OCI-LY1 (cell line): ENCODE data around the gene ALDH1L1.

Experiments
- H2AFZ ChIP-seq: fragments of 200-600 bp; sonication (generic), shearing (Covaris generic); 2 replicates; pipeline ENCODE4 v1.6.0; 2014; ENCODE audit warnings: antibody characterized with exemption, mild to moderate bottlenecking, low read length
- H3F3A ChIP-seq: fragments of 200-600 bp; sonication (generic), shearing (Covaris generic); 2 replicates; pipeline ENCODE4 v1.6.0; 2014; ENCODE audit warnings: mild to moderate bottlenecking, antibody characterized with exemption, low read length, moderate library complexity; ENCODE audit not compliant: insufficient read depth
- H3K27ac ChIP-seq: fragments of 200-600 bp; sonication (generic); 2 replicates; pipeline ENCODE4 v1.5.1; 2014; ENCODE audit warnings: low read length, mixed run types, mild to moderate bottlenecking, low read depth; ENCODE audit not compliant: poor library complexity, severe bottlenecking
- H3K27me3 ChIP-seq: fragments of 200-600 bp; sonication (generic); 2 replicates; pipeline ENCODE4 v1.6.0; 2014; ENCODE audit warnings: antibody characterized with exemption, mild to moderate bottlenecking, low read length, moderate library complexity; ENCODE audit not compliant: insufficient read depth
- H3K36me3 ChIP-seq: fragments of 200-600 bp; sonication (generic); 2 replicates; pipeline ENCODE4 v1.6.1; 2014; ENCODE audit warnings: mild to moderate bottlenecking, antibody characterized with exemption, low read length, moderate library complexity, mixed read lengths; ENCODE audit not compliant: insufficient read depth
- H3K4me1 ChIP-seq: fragments of 200-600 bp; sonication (generic); 2 replicates; pipeline ENCODE4 v1.5.1; 2014; ENCODE audit warnings: mild to moderate bottlenecking, low read length, moderate library complexity; ENCODE audit not compliant: insufficient read depth, severe bottlenecking
- H3K4me2 ChIP-seq: fragments of 200-600 bp; sonication (generic), shearing (Covaris generic); 2 replicates; pipeline ENCODE4 v1.6.1; 2014; ENCODE audit warnings: low read length
- H3K4me3 ChIP-seq: fragments of 200-600 bp; sonication (generic); 2 replicates; pipeline ENCODE4 v1.5.1; 2014; ENCODE audit warnings: low read length, low read depth, mild to moderate bottlenecking, mixed read lengths; ENCODE audit not compliant: poor library complexity, severe bottlenecking
- H3K79me2 ChIP-seq: fragments of 200-600 bp; shearing (Covaris generic); 2 replicates; pipeline ENCODE4 v1.6.1; 2016; ENCODE audit warnings: mixed run types, low read length, mixed read lengths; ENCODE audit not compliant: insufficient read depth
- H3K9ac ChIP-seq: fragments of 200-600 bp; sonication (generic), shearing (Covaris generic); 2 replicates; pipeline ENCODE4 v1.6.1; 2014; ENCODE audit warnings: mild to moderate bottlenecking, low read length, mixed read lengths
- H3K9me2 ChIP-seq: fragments of 200-600 bp; sonication (generic), shearing (Covaris generic); 2 replicates; pipeline ENCODE4 v1.6.1; 2014; ENCODE audit warnings: low read depth, mild to moderate bottlenecking, low read length, mixed read lengths
- H3K9me3 ChIP-seq: fragments of 200-600 bp; shearing (Covaris generic); 2 replicates; pipeline ENCODE4 v1.6.1; 2014; ENCODE audit warnings: low read length, mixed read lengths
- H4K20me1 ChIP-seq: fragments of 200-600 bp; sonication (generic), shearing (Covaris generic); 2 replicates; pipeline ENCODE4 v1.6.0; 2016; ENCODE audit warnings: mild to moderate bottlenecking, low read length; ENCODE audit not compliant: insufficient read depth
- EZH2 ChIP-seq: fragments of 200-600 bp; sonication (generic), shearing (Covaris generic); IDR thresholded peaks from 2 replicates; pipeline ENCODE4 v1.8.0; 2017; ENCODE audit warnings: borderline replicate concordance, mixed run types, mild to moderate bottlenecking, antibody characterized with exemption, low read length, moderate library complexity, mixed read lengths
- TF ChIP-seq, protein P1 (sequence below): fragments of 200-600 bp; sonication (generic), shearing (Covaris generic); IDR thresholded peaks from 2 replicates; pipeline ENCODE4 v1.5.1; 2017; ENCODE audit warnings: mild to moderate bottlenecking, antibody characterized with exemption, low read length, moderate library complexity, mixed read lengths

Gene ALDH1L1

DNA sequence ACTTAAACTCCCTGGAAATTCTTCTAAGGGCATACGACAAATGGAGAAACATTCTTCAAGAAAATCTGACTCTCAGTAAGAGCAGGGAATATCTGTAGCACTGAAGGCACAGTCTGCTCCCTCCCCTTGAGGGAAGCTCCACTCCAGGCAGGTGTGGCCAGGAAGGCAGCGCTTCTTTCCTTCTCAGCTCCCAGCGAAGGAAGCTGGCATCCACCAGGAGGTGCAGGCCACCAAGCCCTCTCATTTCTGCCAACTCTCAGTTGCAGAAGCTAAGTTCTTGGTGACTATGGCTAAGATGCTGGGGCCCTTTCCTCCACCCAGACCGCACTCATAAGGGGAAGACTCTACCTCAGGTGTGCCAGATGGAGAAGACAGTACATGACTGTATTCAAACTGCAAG, 58.8 kb downstream of the ALDH1L1 start:
- no peaks in the 10 kb centered on the region for H3F3A ChIP-seq
- no peak overlapping the region for H3K27ac ChIP-seq
- H3K36me3 ChIP-seq: no peaks in the 10 kb centered on the region
- no peaks in the 10 kb centered on the region for H3K4me1 ChIP-seq
- H3K9ac ChIP-seq: no peak overlapping the region
- H3K4me2 ChIP-seq: no peak overlapping the region
- no peaks in the 10 kb centered on the region for H3K27me3 ChIP-seq
- TF ChIP-seq, protein P1, sequence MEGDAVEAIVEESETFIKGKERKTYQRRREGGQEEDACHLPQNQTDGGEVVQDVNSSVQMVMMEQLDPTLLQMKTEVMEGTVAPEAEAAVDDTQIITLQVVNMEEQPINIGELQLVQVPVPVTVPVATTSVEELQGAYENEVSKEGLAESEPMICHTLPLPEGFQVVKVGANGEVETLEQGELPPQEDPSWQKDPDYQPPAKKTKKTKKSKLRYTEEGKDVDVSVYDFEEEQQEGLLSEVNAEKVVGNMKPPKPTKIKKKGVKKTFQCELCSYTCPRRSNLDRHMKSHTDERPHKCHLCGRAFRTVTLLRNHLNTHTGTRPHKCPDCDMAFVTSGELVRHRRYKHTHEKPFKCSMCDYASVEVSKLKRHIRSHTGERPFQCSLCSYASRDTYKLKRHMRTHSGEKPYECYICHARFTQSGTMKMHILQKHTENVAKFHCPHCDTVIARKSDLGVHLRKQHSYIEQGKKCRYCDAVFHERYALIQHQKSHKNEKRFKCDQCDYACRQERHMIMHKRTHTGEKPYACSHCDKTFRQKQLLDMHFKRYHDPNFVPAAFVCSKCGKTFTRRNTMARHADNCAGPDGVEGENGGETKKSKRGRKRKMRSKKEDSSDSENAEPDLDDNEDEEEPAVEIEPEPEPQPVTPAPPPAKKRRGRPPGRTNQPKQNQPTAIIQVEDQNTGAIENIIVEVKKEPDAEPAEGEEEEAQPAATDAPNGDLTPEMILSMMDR: no peak
- TF ChIP-seq EZH2: no peak
- no peaks in the 10 kb centered on the region for H3K9me2 ChIP-seq
- no peak overlapping the region for H3K4me3 ChIP-seq
- no peaks in the 10 kb centered on the region for H4K20me1 ChIP-seq
- no peak overlapping the region for H2AFZ ChIP-seq
- H3K79me2 ChIP-seq: no peaks in the 10 kb centered on the region
- no peaks in the 10 kb centered on the region for H3K9me3 ChIP-seq

DNA sequence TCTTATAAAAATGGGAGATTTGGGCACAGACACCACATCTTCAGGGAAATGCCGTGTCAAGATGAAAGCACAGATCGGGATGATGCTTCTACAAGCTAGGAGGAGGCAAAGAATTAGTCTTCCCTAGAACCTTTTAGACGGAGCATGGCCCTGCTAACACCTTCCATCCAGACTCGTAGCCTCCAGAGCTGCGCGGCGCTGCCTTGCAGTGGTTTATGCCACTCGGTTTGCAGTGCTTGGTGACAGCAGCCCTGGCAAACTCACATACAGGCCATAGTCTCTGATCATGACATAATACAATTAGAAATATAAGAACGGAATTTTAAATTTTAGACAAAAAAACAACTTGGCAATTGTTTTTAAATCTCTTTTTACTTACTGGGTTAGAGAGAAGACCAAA, 59.3 kb downstream of the ALDH1L1 start:
- H3K36me3 ChIP-seq: no peaks in the 10 kb centered on the region
- H3K9ac ChIP-seq: no peak overlapping the region
- H3K9me2 ChIP-seq: no peaks in the 10 kb centered on the region
- H3K27me3 ChIP-seq: no peaks in the 10 kb centered on the region
- no peaks in the 10 kb centered on the region for H3K4me1 ChIP-seq
- H3F3A ChIP-seq: no peaks in the 10 kb centered on the region
- H3K9me3 ChIP-seq: no peaks in the 10 kb centered on the region
- H4K20me1 ChIP-seq: no peaks in the 10 kb centered on the region
- H3K4me3 ChIP-seq: no peak overlapping the region
- H3K79me2 ChIP-seq: no peaks in the 10 kb centered on the region
- no peak for TF ChIP-seq EZH2
- TF ChIP-seq, protein P1: no peak
- no peak overlapping the region for H2AFZ ChIP-seq
- H3K4me2 ChIP-seq: no peak overlapping the region
- no peak overlapping the region for H3K27ac ChIP-seq

DNA sequence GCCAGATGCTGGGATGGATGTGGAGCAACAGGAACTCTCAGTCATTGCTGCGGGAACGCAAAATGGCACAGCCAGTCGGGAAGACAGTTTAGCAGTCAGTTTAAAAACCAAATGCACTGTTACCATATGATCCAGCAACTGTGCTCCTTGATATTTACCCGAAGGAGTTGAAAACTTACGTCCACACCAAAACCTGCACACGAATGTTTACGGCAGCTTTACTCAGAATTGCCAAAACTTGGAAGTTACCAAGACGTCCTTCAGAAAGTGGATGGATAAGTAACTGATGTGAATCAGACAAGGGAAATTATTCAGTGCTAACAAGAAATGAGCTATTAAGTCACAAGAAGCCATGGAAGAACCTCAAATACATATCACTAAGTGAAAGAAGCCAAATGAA, 60.4 kb downstream of the ALDH1L1 start:
- H3K27me3 ChIP-seq: no peaks in the 10 kb centered on the region
- no peaks in the 10 kb centered on the region for H4K20me1 ChIP-seq
- no peak overlapping the region for H3K9ac ChIP-seq
- no peak overlapping the region for H3K4me3 ChIP-seq
- no peaks in the 10 kb centered on the region for H3K79me2 ChIP-seq
- no peaks in the 10 kb centered on the region for H3K9me2 ChIP-seq
- H3K27ac ChIP-seq: no peak overlapping the region
- no peaks in the 10 kb centered on the region for H3K9me3 ChIP-seq
- no peaks in the 10 kb centered on the region for H3F3A ChIP-seq
- H3K4me2 ChIP-seq: no peak overlapping the region
- H3K36me3 ChIP-seq: no peaks in the 10 kb centered on the region
- TF ChIP-seq, protein P1: no peak
- TF ChIP-seq EZH2: no peak
- no peak overlapping the region for H2AFZ ChIP-seq
- H3K4me1 ChIP-seq: no peaks in the 10 kb centered on the region
